Prostate gland (tissue), 2 donors: ENCODE results near the gene TPSG1. TPM values are rescaled to one million over a fixed set of nuclear protein-coding genes. Genes with fewer than 3 reads are reported as not detected.
"Not testable (repeated sequence)": the region's sequence is repeated elsewhere in the genome, so short reads cannot be mapped to it uniquely, and the experiment has no call there.

ENCODE experiments used
- DNase-seq: peaks from one replicate; pipeline ENCODE4 v3.0.0-alpha.2; 2019; ENCODE audit warnings: low spot score
- H3K27ac ChIP-seq, 2 donors: fragments of 200-600 bp; sonication (generic); 2 replicates each; pipeline ENCODE4 v1.5.1; 2017 to 2019
- H3K27me3 ChIP-seq: fragments of 200-600 bp; sonication (generic); replicated peaks from 2 replicates; pipeline ENCODE4 v1.5.1; 2019; ENCODE audit not compliant: insufficient read depth
- H3K36me3 ChIP-seq, 2 donors: fragments of 200-600 bp; sonication (generic); 1 replicate in 1 of 2; 2 replicates in 1 of 2; pipeline versions ENCODE4 v1.5.1 to v1.8.1; 2017 to 2019
- H3K4me1 ChIP-seq: fragments of 200-600 bp; sonication (generic); replicated peaks from 2 replicates; pipeline ENCODE4 v1.5.1; 2019
- H3K4me3 ChIP-seq, 2 donors: fragments of 200-600 bp; sonication (generic); 2 replicates each; pipeline ENCODE4 v1.5.1; 2017 to 2019
- H3K9me3 ChIP-seq: fragments of 200-600 bp; sonication (generic); 2 replicates; pipeline ENCODE4 v1.5.1; 2017
- CTCF ChIP-seq, 4 experiments: fragments of 200-600 bp in 2 of 4; fragments of 450-650 bp in 2 of 4; sonication (generic) in 2 of 4; IDR thresholded peaks; 1 replicate in 3 of 4; 2 replicates in 1 of 4; pipeline ENCODE4 v1.5.1; 2016 to 2019; ENCODE audit warnings: antibody characterized with exemption in 4 of 4, mild to moderate bottlenecking in 2 of 4, moderate library complexity in 2 of 4
- POLR2A ChIP-seq: fragments of 450-650 bp; IDR thresholded peaks from one replicate; pipeline ENCODE4 v1.6.1; 2016; ENCODE audit warnings: antibody characterized with exemption, mild to moderate bottlenecking
- POLR2AphosphoS5 ChIP-seq: sonication (generic); formaldehyde crosslinking; IDR thresholded peaks from one replicate; pipeline ENCODE4 v1.6.1; 2017; ENCODE audit warnings: antibody characterized with exemption
- WGBS: methylation state at CpG from one replicate; pipeline ENCODE4 v1.1.5; 2018; 5-methylcytosine and 5-hydroxymethylcytosine counted together
- intact Hi-C: fragments of 100-400 bp; cut with DNase I; formaldehyde crosslinking; loops from one replicate; pipeline ENCODE4 v1.14.2; 2022
- total RNA-seq, 2 donors: library from RNA; depleted of rRNA; stranded (reverse); fragments of >200 nt; gene quantifications; one replicate each; pipeline ENCODE4 v1.1.0, GENCODE V29; 2016

Gene TPSG1
- total RNA-seq, 2 donors from 2014 or later, result not detected

GRCh38 chr16:1204933-1205332, 20.1 kb downstream of the TPSG1 start:
- no peak for DNase-seq
- no peaks in the 10 kb centered on the region for H3K4me1 ChIP-seq
- TF ChIP-seq POLR2A, result no peak
- TF ChIP-seq POLR2AphosphoS5, result no peak
- TF ChIP-seq CTCF (IDR thresholded peaks at IDR 0.05), result no peak
- no peak overlapping the region for H3K4me3 ChIP-seq
- H3K9me3 ChIP-seq, result no peaks in the 10 kb centered on the region
- H3K27me3 ChIP-seq, result no peaks in the 10 kb centered on the region
- no peaks in the 10 kb centered on the region for H3K36me3 ChIP-seq
- intact Hi-C loops, result no loop called here
- no peak overlapping the region for H3K27ac ChIP-seq
- 88% methylated on average over 12 of the region's 21 CpGs for WGBS

DNA sequence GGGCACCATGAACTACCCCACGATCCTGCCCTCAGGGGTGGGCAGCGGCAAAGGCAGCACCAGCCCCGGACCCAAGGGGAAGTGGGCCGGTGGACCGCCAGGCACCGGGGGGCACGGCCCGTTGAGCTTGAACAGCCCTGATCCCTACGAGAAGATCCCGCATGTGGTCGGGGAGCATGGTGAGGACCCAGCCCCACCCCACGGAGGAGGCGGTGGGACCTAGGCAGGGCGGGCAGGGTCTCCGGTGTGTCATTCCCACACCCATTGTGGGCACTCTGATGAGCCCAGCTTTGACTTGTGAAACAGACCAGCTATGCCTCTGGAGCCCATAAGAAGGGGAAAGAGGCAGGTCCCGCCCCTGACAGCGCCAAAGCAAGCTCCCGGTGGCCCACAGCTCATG, 22.8 kb downstream of the TPSG1 start:
- no peak for DNase-seq
- TF ChIP-seq CTCF (IDR thresholded peaks at IDR 0.05), result no peak
- TF ChIP-seq POLR2AphosphoS5, result no peak
- TF ChIP-seq POLR2A, result no peak
- Histone ChIP-seq H3K9me3 (no peaks in the 10 kb centered on the region), H3K27me3 (no peaks in the 10 kb centered on the region), H3K4me3 (no peak overlapping the region), H3K36me3 (no peaks in the 10 kb centered on the region), H3K27ac (no peak overlapping the region), H3K4me1 (no peaks in the 10 kb centered on the region)
- WGBS, result 90% methylated on average over 18 of the region's 18 CpGs
- intact Hi-C loops, result no loop called here

DNA sequence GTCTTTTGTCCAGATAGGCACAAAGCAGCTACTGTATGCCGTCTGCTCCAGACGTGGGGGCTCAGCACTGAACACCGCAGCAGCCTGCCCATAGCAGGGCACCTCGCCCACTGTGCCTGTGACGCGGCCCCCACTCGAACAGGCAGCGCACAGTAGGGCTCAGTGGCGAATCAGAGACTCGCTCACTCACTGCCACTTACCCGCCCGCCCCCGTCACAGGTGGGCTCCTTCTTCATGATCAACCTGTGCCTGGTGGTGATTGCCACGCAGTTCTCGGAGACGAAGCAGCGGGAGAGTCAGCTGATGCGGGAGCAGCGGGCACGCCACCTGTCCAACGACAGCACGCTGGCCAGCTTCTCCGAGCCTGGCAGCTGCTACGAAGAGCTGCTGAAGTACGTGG, 23.6 kb downstream of the TPSG1 start:
- Histone ChIP-seq H3K36me3 (no peaks in the 10 kb centered on the region), H3K27ac (no peak overlapping the region), H3K4me3 (no peak overlapping the region), H3K4me1 (no peaks in the 10 kb centered on the region), H3K27me3 (no peaks in the 10 kb centered on the region), H3K9me3 (no peaks in the 10 kb centered on the region)
- no peak for TF ChIP-seq POLR2AphosphoS5
- TF ChIP-seq POLR2A, result no peak
- TF ChIP-seq CTCF (IDR thresholded peaks at IDR 0.05), result no peak
- intact Hi-C loops, result no loop called here
- DNase-seq, result no peak
- WGBS, result 91% methylated on average over 25 of the region's 25 CpGs

- TF ChIP-seq POLR2A (no peak), POLR2AphosphoS5 (no peak)
- 88% methylated on average over 36 of the region's 38 CpGs for WGBS
- intact Hi-C loops, result no loop called here
- no peak overlapping the region for H3K4me3 ChIP-seq
- H3K4me1 ChIP-seq, result no peaks in the 10 kb centered on the region
- H3K36me3 ChIP-seq, result no peaks in the 10 kb centered on the region
- H3K27ac ChIP-seq, result no peak overlapping the region
- no peaks in the 10 kb centered on the region for H3K27me3 ChIP-seq
- no peaks in the 10 kb centered on the region for H3K9me3 ChIP-seq
- no peak for DNase-seq
Measured at GRCh38 chr16:1200014-1200627, 24.9 kb downstream of the TPSG1 start.

DNA sequence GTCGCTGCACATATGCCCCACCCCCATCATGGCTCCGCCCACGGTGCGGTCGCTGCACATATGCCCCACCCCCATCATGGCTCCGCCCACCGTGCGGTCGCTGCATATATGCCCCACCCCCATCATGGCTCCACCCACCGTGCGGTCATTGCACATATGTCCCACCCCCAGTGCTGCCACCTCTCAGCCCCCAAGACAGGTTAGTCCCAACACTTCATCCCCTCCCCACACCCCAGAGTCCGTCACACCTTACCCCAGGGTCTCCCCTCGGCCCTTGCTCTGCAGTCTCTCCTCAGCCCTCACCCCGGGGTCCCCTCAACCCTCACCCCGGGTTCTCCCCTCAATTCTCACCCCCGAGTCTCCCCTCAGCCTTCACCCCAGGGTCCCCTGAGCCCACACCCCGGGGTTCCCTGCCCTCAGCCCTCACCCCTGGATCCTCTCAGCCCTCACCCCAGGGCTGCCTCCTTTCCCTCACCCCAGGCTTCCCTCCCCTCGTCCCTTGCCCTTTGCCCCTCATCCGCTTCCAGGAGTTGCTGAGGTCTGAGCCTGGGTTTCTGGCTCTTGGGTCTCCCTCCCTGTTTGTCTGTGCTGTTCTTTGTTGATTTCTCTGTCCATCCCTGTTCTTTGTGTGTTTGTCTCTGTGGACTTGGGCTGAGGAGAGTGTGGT, 25.6 kb downstream of the TPSG1 start:
- WGBS, result 89% methylated on average over 12 of the region's 19 CpGs
- Histone ChIP-seq H3K4me1 (no peaks in the 10 kb centered on the region), H3K36me3 (no peaks in the 10 kb centered on the region), H3K4me3 (no peak overlapping the region), H3K27ac (no peak overlapping the region), H3K9me3 (no peaks in the 10 kb centered on the region), H3K27me3 (no peaks in the 10 kb centered on the region)
- no peak for DNase-seq
- intact Hi-C loops, result no loop called here
- no peak for TF ChIP-seq POLR2A
- no peak for TF ChIP-seq POLR2AphosphoS5
- TF ChIP-seq CTCF (IDR thresholded peaks at IDR 0.05), result no peak

DNA sequence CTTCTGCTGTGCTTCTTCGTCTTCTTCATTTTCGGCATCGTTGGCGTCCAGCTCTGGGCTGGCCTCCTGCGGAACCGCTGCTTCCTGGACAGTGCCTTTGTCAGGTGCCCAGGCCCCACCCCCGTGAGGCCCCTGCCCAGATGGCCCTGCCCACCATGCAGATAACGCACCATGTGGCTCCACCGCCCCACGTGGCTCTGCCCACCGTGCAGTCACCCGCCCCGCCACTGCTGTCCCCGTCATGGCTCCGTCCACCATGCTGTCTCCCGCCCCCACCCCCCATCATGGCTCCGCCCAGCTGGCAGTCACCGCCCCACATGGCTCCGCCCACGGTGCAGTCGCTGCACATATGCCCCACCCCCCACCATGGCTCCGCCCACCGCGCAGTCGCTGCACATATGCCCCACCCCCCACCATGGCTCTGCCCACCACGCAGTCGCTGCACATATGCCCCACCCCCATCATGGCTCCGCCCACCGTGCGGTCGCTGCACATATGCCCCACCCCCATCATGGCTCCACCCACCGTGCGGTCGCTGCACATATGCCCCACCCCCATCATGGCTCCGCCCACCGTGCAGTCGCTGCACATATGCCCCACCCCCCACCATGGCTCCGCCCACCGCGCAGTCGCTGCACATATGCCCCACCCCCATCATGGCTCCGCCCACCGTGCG, 26.3 kb downstream of the TPSG1 start:
- H3K27me3 ChIP-seq, H3K9me3 ChIP-seq, H3K4me3 ChIP-seq, H3K4me1 ChIP-seq, intact Hi-C loops, H3K36me3 ChIP-seq, H3K27ac ChIP-seq, DNase-seq: not testable (repeated sequence)
- 91% methylated on average over 24 of the region's 44 CpGs for WGBS
